Ishikawa (cell line): ENCODE data around the gene METTL17.
A peak's percentile ranks its signal among the peaks of the same experiment; 100 is the strongest.

Experiments used
- CEBPB ChIP-seq: IDR thresholded peaks from 2 replicates; pipeline ENCODE4 v1.6.1; 2012
- EP300 ChIP-seq: IDR thresholded peaks from 2 replicates; pipeline ENCODE4 v1.6.1; 2012; ENCODE audit warnings: borderline replicate concordance
- NFIC ChIP-seq: IDR thresholded peaks from 2 replicates; pipeline ENCODE4 v1.6.1; 2012
- RAD21 ChIP-seq: IDR thresholded peaks from 2 replicates; pipeline ENCODE4 v1.6.1; 2012; ENCODE audit warnings: low read depth
- REST ChIP-seq: IDR thresholded peaks from 2 replicates; pipeline ENCODE4 v1.6.1; 2012; ENCODE audit warnings: low read depth, mild to moderate bottlenecking
- TAF1 ChIP-seq: IDR thresholded peaks from 2 replicates; pipeline ENCODE4 v1.6.1; 2012; ENCODE audit warnings: low read depth, mild to moderate bottlenecking
- TEAD4 ChIP-seq: IDR thresholded peaks from 2 replicates; pipeline ENCODE4 v1.6.1; 2012

METTL17 gene

GRCh38 chr14:21043387-21043973, 53.7 kb downstream of the METTL17 start:
- TF ChIP-seq NFIC (no peak), TEAD4 (no peak), RAD21 (no peak), EP300 (no peak), TAF1 (no peak), REST (no peak)

- TF ChIP-seq CEBPB = peak; percentile 62
- no peak for TF ChIP-seq RAD21
Measured at GRCh38 chr14:21043974-21044618, 54.3 kb downstream of the METTL17 start.
